ENCODE results near the gene ARRB1. TPM values are rescaled to one million over a fixed set of nuclear protein-coding genes. Genes with fewer than 3 reads are reported as not detected.
A peak's percentile ranks its signal among the peaks of the same experiment; 100 is the strongest.

ARRB1 gene
- total RNA-seq, 3 donors from 2014 or later = 16.7 to 25.1 (median 18.8) TPM

DNA sequence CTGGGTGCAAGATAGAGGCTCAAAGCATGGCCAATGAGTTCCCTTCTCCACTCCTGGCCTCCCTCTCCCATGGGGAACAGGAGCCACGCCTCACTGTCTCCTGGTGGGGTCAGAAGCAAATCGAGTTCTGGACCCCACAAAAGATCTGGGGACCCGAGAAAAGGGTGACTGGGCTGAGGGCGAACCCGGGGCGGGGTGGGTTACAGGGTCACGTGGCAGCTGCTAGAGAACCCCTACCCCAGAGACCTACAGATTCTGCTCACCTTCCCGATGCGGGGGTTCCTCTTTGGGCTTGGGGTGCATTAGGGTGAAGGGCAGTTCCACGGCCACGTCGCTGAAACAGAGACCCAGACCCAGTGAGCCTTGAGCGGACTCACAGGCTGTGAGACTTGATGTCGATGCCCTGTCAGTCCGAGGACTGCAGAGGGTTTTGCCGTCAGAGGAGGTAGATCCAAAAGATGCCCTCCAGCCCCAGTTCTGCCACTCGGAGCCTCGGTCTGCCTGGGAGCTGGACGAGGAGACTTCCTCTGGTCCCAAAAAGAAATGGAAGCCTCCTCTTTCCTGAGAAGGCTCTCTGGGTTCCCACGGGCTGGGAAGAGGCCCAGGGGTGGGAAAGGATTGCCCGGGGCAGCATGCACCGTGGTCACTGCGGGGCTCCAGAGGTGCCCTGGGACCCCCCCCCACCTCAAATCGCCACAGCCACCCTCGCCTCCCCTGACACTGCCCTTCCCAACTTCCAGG lies 82.7 kb downstream of the ARRB1 start:
- H3K4me1 Mint-ChIP-seq (ENCODE audit: low read depth) = peaks cover 30% of the 10 kb centered on the region
- DNase-seq (no peak), ATAC-seq (no peak)
- no peak overlapping the region for H3K4me3 Mint-ChIP-seq
- H3K36me3 Mint-ChIP-seq (ENCODE audit: insufficient read depth) = peaks cover 9% of the 10 kb centered on the region
- no peaks in the 10 kb centered on the region for H3K9me3 Mint-ChIP-seq
- no peaks in the 10 kb centered on the region for H3K27me3 Mint-ChIP-seq (ENCODE audit: low read depth)

DNA sequence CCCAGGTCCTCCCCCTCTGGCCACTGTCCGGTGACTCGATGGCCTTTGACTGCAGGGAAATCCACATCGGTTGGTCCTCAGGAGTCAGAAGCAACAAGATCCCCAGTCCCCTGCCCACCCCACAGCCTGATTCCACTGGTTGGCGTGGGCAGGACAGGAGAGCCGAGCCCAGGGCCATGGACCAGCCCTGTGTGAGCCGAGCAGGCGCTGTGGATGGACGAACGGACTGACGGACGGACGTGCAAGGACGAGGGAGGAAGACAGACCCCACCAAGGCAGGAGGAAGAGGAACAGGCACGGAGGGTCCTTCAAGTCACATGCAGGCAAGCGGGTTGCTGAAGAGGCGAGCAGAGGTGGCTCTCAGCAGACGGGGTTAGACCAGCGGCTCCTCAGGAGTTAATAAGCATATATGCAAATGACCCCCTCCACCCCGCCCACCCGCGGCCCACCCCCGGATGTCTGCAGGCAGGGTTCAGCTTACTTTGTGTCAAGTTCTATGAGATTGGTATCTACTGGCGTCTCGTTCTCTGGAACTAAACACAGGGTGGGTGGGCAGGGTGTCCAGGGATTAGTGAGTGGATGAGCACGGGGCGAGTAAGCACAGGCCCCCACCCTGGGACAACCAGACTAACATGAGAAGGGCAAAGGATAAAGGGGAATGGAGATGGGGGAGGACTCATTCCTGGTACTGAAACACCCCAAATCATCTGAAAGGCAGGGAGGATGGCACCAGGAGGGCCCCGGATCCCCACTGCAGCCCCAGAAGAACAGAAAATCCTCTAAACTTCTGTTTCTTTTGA lies 84.1 kb downstream of the ARRB1 start:
- Mint-ChIP-seq H3K4me3 (no peak overlapping the region), H3K9me3 (no peaks in the 10 kb centered on the region), H3K36me3 (ENCODE audit: insufficient read depth) (peaks cover 9% of the 10 kb centered on the region), H3K4me1 (ENCODE audit: low read depth) (peaks cover 25% of the 10 kb centered on the region), H3K27me3 (ENCODE audit: low read depth) (no peaks in the 10 kb centered on the region)
- DNase-seq (no peak), ATAC-seq (no peak)

DNA sequence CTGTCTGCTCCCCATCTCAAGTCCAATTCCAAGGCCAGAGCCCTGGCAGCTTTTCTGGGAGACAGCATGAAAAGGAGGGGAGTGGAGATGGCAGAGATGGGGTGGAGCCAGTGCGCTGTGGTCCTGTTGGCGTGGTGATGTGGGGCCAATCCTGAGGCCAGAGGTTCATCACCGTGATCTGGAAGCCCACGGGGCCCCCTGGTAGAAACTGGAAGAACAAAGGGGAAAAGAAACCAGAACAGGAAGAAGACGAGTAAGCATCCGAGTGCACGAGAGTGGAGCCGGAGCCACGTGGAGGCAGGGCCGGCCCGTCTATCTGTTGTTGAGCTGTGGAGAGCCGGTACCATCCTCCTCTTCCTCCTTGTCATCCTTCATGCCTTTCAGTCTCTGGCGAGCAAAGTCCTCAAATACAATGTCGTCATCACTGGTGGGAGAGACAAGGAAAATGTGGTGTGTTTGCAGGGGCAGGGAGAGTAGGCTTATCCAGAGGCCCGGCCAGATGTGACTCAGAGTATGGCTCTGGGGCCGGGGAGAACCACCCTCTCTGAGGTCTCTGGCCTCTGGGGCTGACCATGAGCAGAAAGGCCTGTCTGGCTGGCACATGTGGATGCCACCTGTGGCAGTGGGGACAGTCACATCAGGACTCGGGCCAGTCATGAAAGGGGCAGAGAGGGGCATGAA lies 85.5 kb downstream of the ARRB1 start:
- H3K4me3 Mint-ChIP-seq = no peak overlapping the region
- H3K36me3 Mint-ChIP-seq (ENCODE audit: insufficient read depth) = peaks cover 7% of the 10 kb centered on the region
- peaks cover 27% of the 10 kb centered on the region for H3K4me1 Mint-ChIP-seq (ENCODE audit: low read depth)
- no peak for DNase-seq
- no peaks in the 10 kb centered on the region for H3K9me3 Mint-ChIP-seq
- H3K27me3 Mint-ChIP-seq (ENCODE audit: low read depth) = no peaks in the 10 kb centered on the region
- no peak for ATAC-seq

DNA sequence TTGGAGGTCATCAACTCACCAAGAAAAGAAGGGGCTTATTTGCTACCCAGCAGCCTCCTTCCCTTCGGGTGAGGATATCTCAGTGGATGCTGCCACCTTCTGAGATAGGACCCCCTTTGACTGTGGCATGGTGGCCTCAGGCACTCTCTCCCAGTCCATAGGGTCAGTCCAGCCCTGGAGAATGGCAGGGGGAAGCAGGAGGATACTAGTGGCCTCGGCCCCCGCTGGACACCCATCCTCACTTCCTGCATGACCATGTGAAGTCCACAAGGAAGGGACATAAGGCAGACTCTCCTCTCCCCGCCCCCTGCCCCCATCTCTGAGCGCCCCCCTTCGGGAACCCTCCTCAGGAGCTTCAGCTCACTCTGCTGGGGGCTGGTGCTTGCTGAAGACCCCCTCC lies 86.5 kb downstream of the ARRB1 start:
- ATAC-seq (no peak), DNase-seq (no peak)
- H3K27me3 Mint-ChIP-seq (ENCODE audit: low read depth) = no peaks in the 10 kb centered on the region
- H3K36me3 Mint-ChIP-seq (ENCODE audit: insufficient read depth) = peaks cover 7% of the 10 kb centered on the region
- peaks cover 36% of the 10 kb centered on the region for H3K4me1 Mint-ChIP-seq (ENCODE audit: low read depth)
- no peak overlapping the region for H3K4me3 Mint-ChIP-seq
- H3K9me3 Mint-ChIP-seq = no peaks in the 10 kb centered on the region

DNA sequence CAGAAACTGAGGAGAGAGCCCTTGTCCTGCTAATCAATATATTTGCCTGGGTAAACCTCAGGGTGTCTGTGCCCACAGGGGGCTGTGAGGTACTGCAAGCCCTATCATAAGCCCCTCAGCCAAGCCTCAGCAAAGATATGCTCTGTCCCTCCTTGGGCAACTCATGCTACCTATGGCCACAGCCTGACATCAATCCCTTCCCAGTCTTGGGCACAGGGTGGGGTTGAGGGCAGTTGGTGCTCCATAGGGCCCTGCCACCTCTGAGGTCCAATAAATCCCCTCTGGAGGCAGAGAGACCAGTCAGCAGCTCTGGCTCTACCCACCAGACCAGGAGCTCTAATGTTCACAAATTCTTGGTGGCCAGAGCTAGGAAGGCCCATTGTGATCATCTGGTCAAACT lies 87.1 kb downstream of the ARRB1 start:
- peaks cover 7% of the 10 kb centered on the region for H3K36me3 Mint-ChIP-seq (ENCODE audit: insufficient read depth)
- no peaks in the 10 kb centered on the region for H3K27me3 Mint-ChIP-seq (ENCODE audit: low read depth)
- ATAC-seq (peak; percentile 15 to 17), DNase-seq (no peak)
- no peaks in the 10 kb centered on the region for H3K9me3 Mint-ChIP-seq
- H3K4me1 Mint-ChIP-seq (ENCODE audit: low read depth) = peaks cover 42% of the 10 kb centered on the region
- no peak overlapping the region for H3K4me3 Mint-ChIP-seq

- ATAC-seq = peak; percentile 41 to 44
- Mint-ChIP-seq H3K36me3 (ENCODE audit: insufficient read depth) (peaks cover 7% of the 10 kb centered on the region), H3K27me3 (ENCODE audit: low read depth) (no peaks in the 10 kb centered on the region), H3K4me1 (ENCODE audit: low read depth) (peaks cover 42% of the 10 kb centered on the region), H3K9me3 (no peaks in the 10 kb centered on the region), H3K4me3 (no peak overlapping the region)
- DNase-seq = no peak
Measured at GRCh38 chr11:75263944-75264349, 87.5 kb downstream of the ARRB1 start.

GRCh38 chr11:75262961-75263852 lies 88.3 kb downstream of the ARRB1 start:
- DNase-seq = no peak
- H3K36me3 Mint-ChIP-seq (ENCODE audit: insufficient read depth) = peaks cover 7% of the 10 kb centered on the region

GRCh38 chr11:75262436-75262835 lies 89.0 kb downstream of the ARRB1 start:
- no peaks in the 10 kb centered on the region for H3K9me3 Mint-ChIP-seq
- DNase-seq = no peak

More at GRCh38 chr11:75262961-75263852, 88.3 kb downstream of the ARRB1 start:
- Mint-ChIP-seq H3K27me3 (ENCODE audit: low read depth) (no peaks in the 10 kb centered on the region), H3K9me3 (no peaks in the 10 kb centered on the region), H3K4me1 (ENCODE audit: low read depth) (peaks cover 42% of the 10 kb centered on the region), H3K4me3 (no peak overlapping the region)
- ATAC-seq = no peak

DNA sequence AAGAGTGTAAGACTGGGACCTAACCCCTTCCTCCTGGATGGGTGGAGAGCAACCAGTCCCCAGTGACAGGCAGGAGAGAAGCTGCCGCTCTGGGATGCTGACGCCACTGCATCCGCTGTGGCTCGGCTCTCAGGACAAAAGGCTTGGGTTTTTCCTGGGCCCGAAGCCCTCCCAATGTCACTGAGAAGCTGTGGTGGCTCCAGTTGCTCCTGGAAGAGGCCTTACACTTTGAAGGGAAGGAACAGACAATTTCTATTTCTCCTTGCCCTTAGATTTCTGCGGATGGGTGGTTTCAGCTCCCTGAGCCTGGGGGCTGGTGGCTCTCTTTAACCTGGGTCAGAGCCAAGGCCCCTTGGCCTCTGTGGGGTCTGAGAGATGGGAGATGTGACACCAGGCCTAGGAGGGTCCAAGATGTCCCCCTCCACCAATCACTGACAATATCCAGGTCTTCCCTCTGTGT lies 89.5 kb downstream of the ARRB1 start:
- DNase-seq (no peak), ATAC-seq (no peak)
- no peak overlapping the region for H3K4me3 Mint-ChIP-seq
- H3K4me1 Mint-ChIP-seq (ENCODE audit: low read depth) = peaks cover 42% of the 10 kb centered on the region
- peaks cover 4% of the 10 kb centered on the region for H3K36me3 Mint-ChIP-seq (ENCODE audit: insufficient read depth)
- H3K27me3 Mint-ChIP-seq (ENCODE audit: low read depth) = no peaks in the 10 kb centered on the region
- no peaks in the 10 kb centered on the region for H3K9me3 Mint-ChIP-seq

More at GRCh38 chr11:75262436-75262835, 89.0 kb downstream of the ARRB1 start:
- no peak for ATAC-seq
- Mint-ChIP-seq H3K27me3 (ENCODE audit: low read depth) (no peaks in the 10 kb centered on the region), H3K4me1 (ENCODE audit: low read depth) (peaks cover 42% of the 10 kb centered on the region), H3K4me3 (no peak overlapping the region), H3K36me3 (ENCODE audit: insufficient read depth) (peaks cover 6% of the 10 kb centered on the region)

DNA sequence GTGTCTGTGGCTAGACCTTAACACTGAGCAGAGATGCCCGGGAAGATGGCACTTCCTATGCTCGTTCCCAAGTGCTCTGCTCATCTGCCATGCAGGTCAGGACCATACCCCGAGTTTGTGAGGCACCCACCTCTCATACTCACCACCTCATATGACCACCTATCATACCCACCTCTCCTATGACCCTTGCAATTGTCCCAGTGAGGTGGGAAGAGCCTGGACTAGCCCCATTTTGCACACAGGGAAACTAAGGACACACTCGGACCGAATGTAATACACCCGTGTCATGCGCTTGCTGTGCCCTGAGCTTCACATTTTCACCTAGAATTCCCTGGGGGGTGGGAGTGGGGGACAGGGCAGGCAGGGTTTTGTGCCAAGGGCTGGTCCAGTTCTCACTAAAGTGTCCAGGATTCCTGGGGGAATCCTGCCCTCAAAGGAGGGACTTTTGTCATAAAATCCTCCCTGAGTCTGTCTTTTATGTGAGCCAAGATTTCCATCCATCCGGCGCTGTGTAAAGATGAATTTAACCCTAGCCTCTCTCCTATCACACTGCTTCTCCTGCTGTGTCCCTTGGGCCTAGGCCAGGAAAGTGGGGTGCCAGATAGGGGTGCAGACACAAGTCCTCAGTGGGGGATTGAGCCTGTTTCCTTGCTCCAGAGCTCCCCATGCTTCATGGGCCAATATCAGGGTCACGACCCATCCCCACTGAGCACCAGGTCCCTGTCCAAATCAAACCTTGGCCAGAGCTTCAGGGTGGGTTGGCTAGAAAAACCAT lies 90.9 kb downstream of the ARRB1 start:
- Mint-ChIP-seq H3K36me3 (ENCODE audit: insufficient read depth) (no peaks in the 10 kb centered on the region), H3K4me3 (no peak overlapping the region)

DNA sequence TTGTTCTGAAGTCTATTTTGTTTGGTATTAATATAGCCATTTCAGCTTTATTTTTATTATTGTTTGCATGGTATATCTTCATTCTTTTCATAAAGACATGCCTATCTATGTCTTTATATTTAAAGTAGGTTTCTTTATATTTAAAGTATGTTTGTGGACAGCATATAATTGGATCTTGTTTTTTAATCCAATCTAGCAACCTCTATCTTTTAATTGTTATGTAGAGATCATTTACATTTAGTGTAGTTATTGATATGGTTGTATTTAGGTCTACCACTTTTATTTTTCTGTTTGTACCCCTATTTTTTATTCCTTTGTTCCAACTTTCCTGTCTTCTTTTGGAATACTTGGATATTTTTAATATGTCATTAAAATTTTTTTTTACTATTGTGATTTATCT lies 97.1 kb downstream of the ARRB1 start:
- peaks cover 3% of the 10 kb centered on the region for H3K27me3 Mint-ChIP-seq (ENCODE audit: low read depth)
- ATAC-seq (no peak), DNase-seq (no peak)
- H3K4me1 Mint-ChIP-seq (ENCODE audit: low read depth) = no peaks in the 10 kb centered on the region
- H3K9me3 Mint-ChIP-seq = no peaks in the 10 kb centered on the region
- H3K4me3 Mint-ChIP-seq = no peak overlapping the region
- H3K36me3 Mint-ChIP-seq (ENCODE audit: insufficient read depth) = no peaks in the 10 kb centered on the region

More for the DNA sequence above, 90.9 kb downstream of the ARRB1 start:
- no peak for ATAC-seq
- DNase-seq = no peak
- H3K9me3 Mint-ChIP-seq = no peaks in the 10 kb centered on the region
- peaks cover 42% of the 10 kb centered on the region for H3K4me1 Mint-ChIP-seq (ENCODE audit: low read depth)
- H3K27me3 Mint-ChIP-seq (ENCODE audit: low read depth) = no peaks in the 10 kb centered on the region

- H3K9me3 Mint-ChIP-seq = no peaks in the 10 kb centered on the region
- peaks cover 5% of the 10 kb centered on the region for H3K27me3 Mint-ChIP-seq (ENCODE audit: low read depth)
- no peak overlapping the region for H3K4me3 Mint-ChIP-seq
- no peak for DNase-seq
- no peaks in the 10 kb centered on the region for H3K4me1 Mint-ChIP-seq (ENCODE audit: low read depth)
- H3K36me3 Mint-ChIP-seq (ENCODE audit: insufficient read depth) = no peaks in the 10 kb centered on the region
- ATAC-seq = no peak
Measured at GRCh38 chr11:75249704-75250103, 101.8 kb downstream of the ARRB1 start.

DNA sequence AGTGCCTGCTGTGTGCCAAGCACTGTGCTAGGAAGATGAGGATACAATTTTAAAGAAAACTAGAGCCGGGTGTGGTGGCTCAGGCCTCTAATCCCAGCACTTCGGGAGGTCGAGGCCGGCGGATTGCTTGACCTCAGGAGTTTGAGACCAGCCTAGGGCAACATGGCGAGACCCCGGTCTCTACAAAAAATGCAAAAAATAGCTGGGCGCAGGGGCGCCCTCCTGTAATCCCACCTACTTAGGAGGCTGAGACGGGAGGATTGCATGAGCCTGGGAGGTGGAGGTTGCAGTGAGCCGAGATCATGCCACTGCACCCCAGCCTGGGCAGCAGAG lies 102.6 kb downstream of the ARRB1 start:
- no peaks in the 10 kb centered on the region for H3K9me3 Mint-ChIP-seq
- ATAC-seq (no peak), DNase-seq (no peak)
- H3K27me3 Mint-ChIP-seq (ENCODE audit: low read depth) = peaks cover 8% of the 10 kb centered on the region
- H3K36me3 Mint-ChIP-seq (ENCODE audit: insufficient read depth) = no peaks in the 10 kb centered on the region
- H3K4me3 Mint-ChIP-seq = no peak overlapping the region
- no peaks in the 10 kb centered on the region for H3K4me1 Mint-ChIP-seq (ENCODE audit: low read depth)

Measured in activated T-cell treated with anti-CD3 and anti-CD28 coated beads, Interleukin-2, amount 50 U/mL, for 4 hours (primary cell).